ENCODE measurements around the gene WDFY4.

WDFY4 gene

GRCh38 chr10:48735836-48736390 is 51.2 kb downstream of the WDFY4 start (continued):
- no peak for TF ChIP-seq ZNF223 (tag by site-specific recombination; IDR thresholded peaks at IDR 0.05)

GRCh38 chr10:48736596-48736995 is 51.9 kb downstream of the WDFY4 start:
- Histone ChIP-seq H3K36me3 (ENCODE audit: control insufficient read depth in 2 of 2, insufficient read depth in 1 of 2, low read length in 2 of 2) (no peaks in the 10 kb centered on the region), H3K4me1 (ENCODE audit: control insufficient read depth, insufficient read depth, low read length) (no peaks in the 10 kb centered on the region), H3K27ac (ENCODE audit: extremely low read depth, low read depth, low read length) (no peak overlapping the region), H3K9me3 (ENCODE audit: control insufficient read depth, insufficient read depth, low read depth, low read length) (no peaks in the 10 kb centered on the region), H3K4me3 (ENCODE audit: low read depth, low read length) (no peak overlapping the region)
- TF ChIP-seq ZNF112 (tag by site-specific recombination; IDR thresholded peaks at IDR 0.05) = no peak
- no peak for TF ChIP-seq OVOL3 (tag by site-specific recombination; IDR thresholded peaks at IDR 0.05)
- TF ChIP-seq ZFP69B (tag by site-specific recombination; IDR thresholded peaks at IDR 0.05) = no peak
- no peak for TF ChIP-seq ZNF202 (tag by site-specific recombination; IDR thresholded peaks at IDR 0.05; ENCODE audit: borderline replicate concordance)
- TF ChIP-seq ZEB2 (tag by site-specific recombination; IDR thresholded peaks at IDR 0.05) = no peak
- ChIA-PET CTCF (interaction anchor here (0.6 kb wide), 1 partner anchor 190 kb away, joined by 3 read pairs; no protein-coding TSS in a partner anchor), POLR2A (no interaction called here)

- ChIA-PET POLR2A (no interaction called here), CTCF (no interaction called here)
- TF ChIP-seq ZNF610 (tag by site-specific recombination; IDR thresholded peaks at IDR 0.05; ENCODE audit: borderline replicate concordance) = no peak
- TF ChIP-seq ZNF248 (tag by site-specific recombination; IDR thresholded peaks at IDR 0.05) = no peak
- TF ChIP-seq PRDM1 (tag by site-specific recombination; IDR thresholded peaks at IDR 0.05) = 0 out of 2 replicates have a peak, but pooled peaks have one; percentile 11
- no peaks in the 10 kb centered on the region for H3K9me3 ChIP-seq (ENCODE audit: control insufficient read depth, insufficient read depth, low read depth, low read length)
- H3K4me1 ChIP-seq (ENCODE audit: control insufficient read depth, insufficient read depth, low read length) = no peaks in the 10 kb centered on the region
- no peaks in the 10 kb centered on the region for H3K36me3 ChIP-seq (ENCODE audit: control insufficient read depth in 2 of 2, insufficient read depth in 1 of 2, low read length in 2 of 2)
- H3K27ac ChIP-seq (ENCODE audit: extremely low read depth, low read depth, low read length) = no peak overlapping the region
- H3K4me3 ChIP-seq (ENCODE audit: low read depth, low read length) = no peak overlapping the region
Measured at GRCh38 chr10:48737886-48738285, 53.2 kb downstream of the WDFY4 start.

GRCh38 chr10:48739170-48739569 is 54.5 kb downstream of the WDFY4 start:
- CTCF ChIA-PET = no interaction called here
- H3K36me3 ChIP-seq (ENCODE audit: control insufficient read depth in 2 of 2, insufficient read depth in 1 of 2, low read length in 2 of 2) = no peaks in the 10 kb centered on the region
- TF ChIP-seq ZNF148 (tag by site-specific recombination; IDR thresholded peaks at IDR 0.05; ENCODE audit: borderline replicate concordance) (no peak), ZNF549 (tag by site-specific recombination; IDR thresholded peaks at IDR 0.05) (no peak), PRDM10 (tag by site-specific recombination; IDR thresholded peaks at IDR 0.05) (no peak), ZNF548 (tag by site-specific recombination; IDR thresholded peaks at IDR 0.05) (no peak), CTCF (tag by site-specific recombination; IDR thresholded peaks at IDR 0.05) (no peak), ZNF140 (tag by site-specific recombination; IDR thresholded peaks at IDR 0.05) (no peak), ZNF157 (tag by site-specific recombination; IDR thresholded peaks at IDR 0.05) (no peak), ZNF776 (tag by site-specific recombination; IDR thresholded peaks at IDR 0.05; ENCODE audit: borderline replicate concordance) (no peak), ZNF23 (tag by site-specific recombination; IDR thresholded peaks at IDR 0.05; ENCODE audit: borderline replicate concordance) (no peak), IKZF3 (tag by site-specific recombination; IDR thresholded peaks at IDR 0.05) (no peak), ZNF354C (tag by site-specific recombination; IDR thresholded peaks at IDR 0.05; ENCODE audit: borderline replicate concordance, low read depth) (no peak), ZNF24 (tag by site-specific recombination; IDR thresholded peaks at IDR 0.05) (no peak), ZNF488 (tag by site-specific recombination; IDR thresholded peaks at IDR 0.05) (no peak), ZBTB1 (tag by site-specific recombination; IDR thresholded peaks at IDR 0.05) (no peak)

More at GRCh38 chr10:48739170-48739569, 54.5 kb downstream of the WDFY4 start:
- Histone ChIP-seq H3K4me1 (ENCODE audit: control insufficient read depth, insufficient read depth, low read length) (no peaks in the 10 kb centered on the region), H3K27ac (ENCODE audit: extremely low read depth, low read depth, low read length) (no peak overlapping the region), H3K4me3 (ENCODE audit: low read depth, low read length) (no peak overlapping the region), H3K9me3 (ENCODE audit: control insufficient read depth, insufficient read depth, low read depth, low read length) (no peaks in the 10 kb centered on the region)
- POLR2A ChIA-PET = no interaction called here

All from HEK293 (cell line).